Heart left ventricle (tissue), 13 donors: ENCODE measurements around the gene CNTN5.
"Not testable (repeated sequence)": the region's sequence is repeated elsewhere in the genome, so short reads cannot be mapped to it uniquely, and the experiment has no call there.

Experiments
- POLR2A ChIP-seq, 2 donors: fragments of 450-650 bp; IDR thresholded peaks; one replicate each; pipeline ENCODE4 v1.6.1; 2017; ENCODE audit warnings: antibody characterized with exemption in 2 of 2, mild to moderate bottlenecking in 2 of 2, moderate library complexity in 2 of 2
- TF ChIP-seq, protein P1 (sequence below), 12 donors: fragments of 200-600 bp; sonication (generic) in 4 of 12; IDR thresholded peaks; one replicate each; pipeline versions ENCODE4 v1.5.0 to v1.8.0; 2018 to 2022; ENCODE audit warnings: antibody characterized with exemption in 12 of 12, mild to moderate bottlenecking in 5 of 12
- donor health status: ischemic (EF 13 %, LVEDD 7.1; RV severe dilation, severe dysfunction).
- donor health status: DM: no; HTN: yes; CAD: no.
- donor health status: DM: no; HTN: no; CAD: no.
- donor health status: ischemic (EF 25% LVEDD 6.9; RV normal size, moderate dysfunction).
- donor health status: ischemic (EF 25% LVEDD 5.7; RV mildly dilated, moderate dysfunction).
- donor health status: ischemic (EF 35%, LVEDD 5.7; RV mildly dilated, moderate dysfunction).
- donor health status: nonischemic (EF 11% LVEDD 7.7; RV severe dilation, severe dysfunction).
- donor health status: DM: yes; HTN: yes; CAD: no.
- donor health status: PGD.
- donor health status: ischemic (EF 29% LVEDD 5.4; RV normal size, mild dysfunction).
- donor health status: nonischemic (EF 23%, LVEDD 6.1; RV moderate dilation, normal function).

DNA sequence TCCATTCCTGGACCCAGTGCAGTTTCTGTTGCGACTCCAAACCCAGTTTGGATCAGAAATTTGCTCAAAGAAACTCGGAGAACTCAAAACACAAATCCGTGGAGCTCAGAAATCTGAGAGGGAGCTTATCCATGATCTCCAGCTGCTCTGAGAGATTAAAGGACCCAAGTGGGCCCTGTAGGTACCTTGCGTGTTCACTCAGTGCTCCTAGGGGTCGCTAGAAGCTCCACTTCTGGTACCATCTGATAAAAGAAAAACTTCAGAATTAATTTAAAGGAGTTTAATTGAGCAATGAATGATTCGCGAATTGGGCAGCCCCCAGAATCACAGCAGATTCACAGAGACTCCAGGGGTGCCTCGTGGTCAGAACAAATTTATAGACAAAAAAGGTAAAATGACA lies 277.2 kb downstream of the CNTN5 start:
- TF ChIP-seq, protein P1, sequence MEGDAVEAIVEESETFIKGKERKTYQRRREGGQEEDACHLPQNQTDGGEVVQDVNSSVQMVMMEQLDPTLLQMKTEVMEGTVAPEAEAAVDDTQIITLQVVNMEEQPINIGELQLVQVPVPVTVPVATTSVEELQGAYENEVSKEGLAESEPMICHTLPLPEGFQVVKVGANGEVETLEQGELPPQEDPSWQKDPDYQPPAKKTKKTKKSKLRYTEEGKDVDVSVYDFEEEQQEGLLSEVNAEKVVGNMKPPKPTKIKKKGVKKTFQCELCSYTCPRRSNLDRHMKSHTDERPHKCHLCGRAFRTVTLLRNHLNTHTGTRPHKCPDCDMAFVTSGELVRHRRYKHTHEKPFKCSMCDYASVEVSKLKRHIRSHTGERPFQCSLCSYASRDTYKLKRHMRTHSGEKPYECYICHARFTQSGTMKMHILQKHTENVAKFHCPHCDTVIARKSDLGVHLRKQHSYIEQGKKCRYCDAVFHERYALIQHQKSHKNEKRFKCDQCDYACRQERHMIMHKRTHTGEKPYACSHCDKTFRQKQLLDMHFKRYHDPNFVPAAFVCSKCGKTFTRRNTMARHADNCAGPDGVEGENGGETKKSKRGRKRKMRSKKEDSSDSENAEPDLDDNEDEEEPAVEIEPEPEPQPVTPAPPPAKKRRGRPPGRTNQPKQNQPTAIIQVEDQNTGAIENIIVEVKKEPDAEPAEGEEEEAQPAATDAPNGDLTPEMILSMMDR (IDR thresholded peaks at IDR 0.05), result not testable (repeated sequence)
- not testable (repeated sequence) for TF ChIP-seq POLR2A (IDR thresholded peaks at IDR 0.05)
